NAMALWA (cell line): ENCODE data around the gene RAB27A.
"Not testable (repeated sequence)": the region's sequence is repeated elsewhere in the genome, so short reads cannot be mapped to it uniquely, and the experiment has no call there.

Experiments used
- DNase-seq: peaks from one replicate; pipeline ENCODE4 v3.0.0-alpha.2; 2015; ENCODE audit warnings: low spot score

Gene RAB27A

GRCh38 chr15:55250392-55250791, 39.2 kb downstream of the RAB27A start:
- no peak for DNase-seq

GRCh38 chr15:55249885-55250284, 39.7 kb downstream of the RAB27A start:
- not testable (repeated sequence) for DNase-seq

- no peak for DNase-seq
These were observed 40.7 kb downstream of the RAB27A start for GRCh38 chr15:55248895-55249294.

- DNase-seq = no peak
These were observed 41.7 kb downstream of the RAB27A start for GRCh38 chr15:55247766-55248427.

- DNase-seq = no peak
These were observed 42.3 kb downstream of the RAB27A start for GRCh38 chr15:55247311-55247710.

- DNase-seq = no peak
These were observed 43.0 kb downstream of the RAB27A start for GRCh38 chr15:55246567-55246966.

GRCh38 chr15:55245059-55245458, 44.6 kb downstream of the RAB27A start:
- no peak for DNase-seq

- DNase-seq = no peak
These were observed 47.7 kb downstream of the RAB27A start for GRCh38 chr15:55241891-55242290.

GRCh38 chr15:55241186-55241585, 48.4 kb downstream of the RAB27A start:
- no peak for DNase-seq

- no peak for DNase-seq
These were observed 49.4 kb downstream of the RAB27A start for GRCh38 chr15:55240125-55240760.

- no peak for DNase-seq
These were observed 50.0 kb downstream of the RAB27A start for GRCh38 chr15:55239440-55240124.

- DNase-seq = no peak
These were observed 50.7 kb downstream of the RAB27A start for GRCh38 chr15:55238877-55239276.

- no peak for DNase-seq
These were observed 52.1 kb downstream of the RAB27A start for GRCh38 chr15:55237219-55238130.

- DNase-seq = no peak
These were observed 54.0 kb downstream of the RAB27A start for GRCh38 chr15:55235546-55236036.

- no peak for DNase-seq
These were observed 54.9 kb downstream of the RAB27A start for GRCh38 chr15:55234800-55235104.

GRCh38 chr15:55234104-55234799, 55.4 kb downstream of the RAB27A start:
- no peak for DNase-seq

GRCh38 chr15:55231455-55231854, 58.2 kb downstream of the RAB27A start:
- DNase-seq = no peak

- DNase-seq = no peak
These were observed 58.7 kb downstream of the RAB27A start for GRCh38 chr15:55230953-55231352.

- DNase-seq = no peak
These were observed 59.5 kb downstream of the RAB27A start for GRCh38 chr15:55230051-55230670.

GRCh38 chr15:55226127-55226526, 63.5 kb downstream of the RAB27A start:
- DNase-seq = no peak

- DNase-seq = no peak
These were observed 64.7 kb downstream of the RAB27A start for GRCh38 chr15:55224892-55225291.
